HFFc6 (cell line): ENCODE data around the gene STXBP1. TPM values are rescaled to one million over a fixed set of nuclear protein-coding genes. Genes with fewer than 3 reads are reported as not detected.

Experiments
- DNase-seq: peaks from one replicate; pipeline ENCODE4 v3.0.0-alpha.2; 2018
- H3K27ac Mint-ChIP-seq: 2 replicates; pipeline ENCODE4 v1.8.0; 2020; ENCODE audit warnings: mild to moderate bottlenecking, mixed read lengths
- H3K27me3 Mint-ChIP-seq: 2 replicates; pipeline ENCODE4 v1.8.0; 2021; ENCODE audit warnings: mild to moderate bottlenecking, moderate library complexity, mixed read lengths; ENCODE audit not compliant: insufficient read depth
- H3K36me3 Mint-ChIP-seq: 2 replicates; pipeline ENCODE4 v1.8.0; 2021; ENCODE audit warnings: low read depth, mixed read lengths
- H3K4me1 Mint-ChIP-seq: 2 replicates; pipeline ENCODE4 v1.8.0; 2020; ENCODE audit warnings: low read depth, mixed read lengths
- H3K4me3 Mint-ChIP-seq: 2 replicates; pipeline ENCODE4 v1.8.0; 2020; ENCODE audit warnings: mild to moderate bottlenecking, moderate library complexity, mixed read lengths
- H3K9me3 Mint-ChIP-seq: 2 replicates; pipeline ENCODE4 v1.8.0; 2020; ENCODE audit warnings: mild to moderate bottlenecking, mixed read lengths
- CTCF ChIP-seq: fragments of 200-600 bp; sonication (generic); IDR thresholded peaks from 2 replicates; pipeline ENCODE4 v1.5.0; 2021; ENCODE audit warnings: antibody characterized with exemption, mild to moderate bottlenecking
- total RNA-seq, 6 experiments: library from RNA; stranded (reverse); fragmentation: NEBNext Ultra II Directional; extraction: Animal tissue kit (Norgen Biotek cat#: 25700); gene quantifications; 2 replicates in 1 of 6; 3 replicates in 5 of 6; pipeline ENCODE4 v1.2.3, GENCODE V29; 2021

STXBP1 gene
- total RNA-seq, 6 experiments from 2014 or later: 61.9 to 90.7 (median 73.6) TPM

DNA sequence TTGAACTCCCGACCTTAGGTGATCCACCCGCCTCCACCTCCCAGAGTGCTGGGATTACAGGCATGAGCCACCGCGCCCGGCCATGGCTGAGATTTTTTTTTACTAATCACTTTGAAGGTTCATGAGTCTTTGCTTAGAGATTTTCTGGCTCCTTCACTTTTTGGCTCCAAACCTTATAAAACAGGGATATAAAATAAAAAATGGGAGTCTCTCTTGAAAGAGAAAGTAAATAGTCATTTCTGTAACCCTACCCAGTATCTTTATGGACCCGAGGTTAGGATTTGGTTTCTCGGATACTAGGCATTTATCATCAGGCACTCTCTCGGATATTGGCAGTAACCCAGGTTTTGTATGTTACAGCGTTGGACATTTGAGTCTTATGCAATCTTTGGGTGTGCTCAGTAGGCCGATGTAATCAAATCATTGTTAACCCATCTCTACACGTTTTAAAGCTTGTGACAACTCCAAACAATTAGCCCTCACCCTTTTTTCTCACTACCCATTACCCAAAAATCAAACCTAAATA, 25.3 kb downstream of the STXBP1 start:
- H3K36me3 Mint-ChIP-seq: no peaks in the 10 kb centered on the region
- peak overlapping the region; percentile 50 for H3K27ac Mint-ChIP-seq
- H3K27me3 Mint-ChIP-seq: no peaks in the 10 kb centered on the region
- H3K4me1 Mint-ChIP-seq: peaks cover 9% of the 10 kb centered on the region
- no peaks in the 10 kb centered on the region for H3K9me3 Mint-ChIP-seq
- no peak for TF ChIP-seq CTCF
- DNase-seq: peak; percentile 62
- peak overlapping the region; percentile 45 for H3K4me3 Mint-ChIP-seq

GRCh38 chr9:127640908-127641545, 28.9 kb downstream of the STXBP1 start:
- Mint-ChIP-seq H3K36me3 (no peaks in the 10 kb centered on the region), H3K4me1 (peaks cover 9% of the 10 kb centered on the region), H3K27ac (no peak overlapping the region), H3K9me3 (no peaks in the 10 kb centered on the region), H3K4me3 (no peak overlapping the region), H3K27me3 (no peaks in the 10 kb centered on the region)
- no peak for DNase-seq
- no peak for TF ChIP-seq CTCF

- Mint-ChIP-seq H3K27ac (no peak overlapping the region), H3K4me1 (peaks cover 8% of the 10 kb centered on the region), H3K27me3 (no peaks in the 10 kb centered on the region)
Measured at GRCh38 chr9:127642082-127642740, 30.1 kb downstream of the STXBP1 start.

GRCh38 chr9:127644146-127644827, 32.2 kb downstream of the STXBP1 start:
- no peak for TF ChIP-seq CTCF

More at GRCh38 chr9:127642082-127642740, 30.1 kb downstream of the STXBP1 start:
- Mint-ChIP-seq H3K4me3 (no peak overlapping the region), H3K36me3 (no peaks in the 10 kb centered on the region), H3K9me3 (no peaks in the 10 kb centered on the region)
- TF ChIP-seq CTCF: no peak
- no peak for DNase-seq

GRCh38 chr9:127644943-127645342, 32.9 kb downstream of the STXBP1 start:
- no peaks in the 10 kb centered on the region for H3K27me3 Mint-ChIP-seq
- H3K9me3 Mint-ChIP-seq: no peaks in the 10 kb centered on the region
- no peaks in the 10 kb centered on the region for H3K4me1 Mint-ChIP-seq
- DNase-seq: no peak
- no peaks in the 10 kb centered on the region for H3K36me3 Mint-ChIP-seq
- TF ChIP-seq CTCF: no peak
- no peak overlapping the region for H3K4me3 Mint-ChIP-seq
- H3K27ac Mint-ChIP-seq: no peak overlapping the region

More at GRCh38 chr9:127644146-127644827, 32.2 kb downstream of the STXBP1 start:
- Mint-ChIP-seq H3K27me3 (no peaks in the 10 kb centered on the region), H3K4me3 (no peak overlapping the region), H3K27ac (no peak overlapping the region), H3K4me1 (no peaks in the 10 kb centered on the region), H3K9me3 (no peaks in the 10 kb centered on the region), H3K36me3 (no peaks in the 10 kb centered on the region)
- DNase-seq: no peak
